ENCODE measurements around the gene PRR3.
"Not testable (repeated sequence)": the region's sequence is repeated elsewhere in the genome, so short reads cannot be mapped to it uniquely, and the experiment has no call there.

PRR3 gene, protein sequence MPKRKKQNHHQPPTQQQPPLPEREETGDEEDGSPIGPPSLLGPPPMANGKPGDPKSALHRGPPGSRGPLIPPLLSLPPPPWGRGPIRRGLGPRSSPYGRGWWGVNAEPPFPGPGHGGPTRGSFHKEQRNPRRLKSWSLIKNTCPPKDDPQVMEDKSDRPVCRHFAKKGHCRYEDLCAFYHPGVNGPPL

DNA sequence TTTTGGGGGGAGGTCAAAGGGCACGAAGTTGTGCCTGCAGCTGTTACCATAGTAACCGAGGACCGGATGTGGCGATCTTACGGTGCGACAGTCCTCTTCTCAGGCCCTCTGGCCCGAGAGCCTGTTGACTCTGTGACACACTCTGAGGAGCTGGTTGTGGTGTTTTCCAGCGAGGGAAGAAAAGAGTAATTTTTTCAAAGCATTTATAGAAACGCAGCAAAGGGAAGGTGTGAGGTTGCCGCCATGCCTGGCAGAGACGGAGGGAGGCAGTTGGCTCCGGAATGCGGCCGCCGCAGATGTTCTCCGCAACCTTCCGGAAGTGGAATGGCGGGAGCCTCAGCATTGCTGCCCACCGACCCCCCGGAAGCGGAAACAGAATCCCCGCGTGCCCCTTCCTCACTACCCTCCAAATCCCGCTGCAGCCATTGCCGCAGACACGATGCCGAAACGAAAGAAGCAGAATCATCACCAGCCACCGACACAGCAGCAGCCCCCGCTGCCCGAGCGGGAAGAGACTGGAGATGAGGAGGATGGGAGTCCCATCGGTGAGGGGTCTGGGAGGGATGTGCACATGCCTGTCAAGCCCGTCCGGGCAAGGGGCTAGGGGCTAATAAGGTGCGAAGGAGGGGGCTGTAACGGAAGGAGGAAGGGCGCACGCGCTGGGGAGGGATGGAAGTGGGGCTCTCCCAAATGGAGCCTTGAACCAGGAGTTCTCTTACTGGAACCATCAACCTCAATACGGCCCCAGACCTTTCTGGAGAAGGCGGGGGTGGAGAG is at the start of gene PRR3:
Gene PRR3, plus strand, starts transcription at position 390 of the 777 bp plus-strand sequence. Its CDS starts 50 bp downstream, at position 440.
- DNase-seq (ENCODE audit: low read depth, low spot score) = peak; percentile 97

DNA sequence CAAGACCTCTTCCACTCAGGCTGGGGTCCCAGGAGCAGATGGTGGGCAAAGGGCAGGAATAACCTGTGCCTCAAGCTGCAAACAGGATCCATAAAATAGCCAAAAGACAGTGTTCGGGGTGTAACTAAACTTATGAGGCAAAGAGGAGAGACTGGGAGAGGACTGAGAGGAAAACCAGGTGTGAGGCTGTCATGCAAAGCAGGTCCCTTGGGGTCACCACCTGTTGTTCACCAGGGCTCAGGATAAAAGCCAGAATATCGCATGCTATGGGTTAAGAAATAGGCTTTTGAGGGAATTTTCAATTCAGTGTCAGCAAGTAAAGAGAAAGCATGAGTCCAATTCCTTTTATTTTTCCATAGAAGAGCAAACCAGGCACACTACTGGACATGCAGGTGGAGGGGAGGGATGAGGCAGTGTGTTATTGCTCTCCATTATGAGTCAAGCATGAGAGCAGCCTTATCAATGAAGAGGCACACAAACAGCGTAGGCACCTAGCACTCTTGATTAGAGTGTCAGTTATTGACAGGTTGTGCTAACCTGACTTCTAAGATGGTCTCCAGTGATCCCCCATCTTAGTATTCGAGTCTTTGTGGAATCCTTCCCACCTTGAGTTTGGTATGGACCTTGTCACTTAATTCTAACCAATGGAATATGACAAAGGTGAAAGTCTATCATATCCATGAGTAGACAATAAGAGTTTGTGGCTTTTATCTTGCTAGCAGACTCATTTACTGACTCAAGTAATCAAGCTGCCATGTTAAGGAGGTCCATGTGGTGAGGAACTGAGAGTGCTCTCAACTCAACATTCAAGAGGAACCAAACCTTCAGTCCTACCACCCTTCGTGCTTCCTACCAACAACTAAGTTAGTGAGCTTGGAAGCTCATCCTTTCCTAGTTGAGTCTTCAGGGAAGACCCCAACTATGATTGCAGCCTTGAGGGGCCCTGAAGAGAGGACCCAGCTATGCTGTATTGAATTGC is 49.0 kb upstream of the PRR3 start:
- DNase-seq (ENCODE audit: low read depth, low spot score) = no peak

DNA sequence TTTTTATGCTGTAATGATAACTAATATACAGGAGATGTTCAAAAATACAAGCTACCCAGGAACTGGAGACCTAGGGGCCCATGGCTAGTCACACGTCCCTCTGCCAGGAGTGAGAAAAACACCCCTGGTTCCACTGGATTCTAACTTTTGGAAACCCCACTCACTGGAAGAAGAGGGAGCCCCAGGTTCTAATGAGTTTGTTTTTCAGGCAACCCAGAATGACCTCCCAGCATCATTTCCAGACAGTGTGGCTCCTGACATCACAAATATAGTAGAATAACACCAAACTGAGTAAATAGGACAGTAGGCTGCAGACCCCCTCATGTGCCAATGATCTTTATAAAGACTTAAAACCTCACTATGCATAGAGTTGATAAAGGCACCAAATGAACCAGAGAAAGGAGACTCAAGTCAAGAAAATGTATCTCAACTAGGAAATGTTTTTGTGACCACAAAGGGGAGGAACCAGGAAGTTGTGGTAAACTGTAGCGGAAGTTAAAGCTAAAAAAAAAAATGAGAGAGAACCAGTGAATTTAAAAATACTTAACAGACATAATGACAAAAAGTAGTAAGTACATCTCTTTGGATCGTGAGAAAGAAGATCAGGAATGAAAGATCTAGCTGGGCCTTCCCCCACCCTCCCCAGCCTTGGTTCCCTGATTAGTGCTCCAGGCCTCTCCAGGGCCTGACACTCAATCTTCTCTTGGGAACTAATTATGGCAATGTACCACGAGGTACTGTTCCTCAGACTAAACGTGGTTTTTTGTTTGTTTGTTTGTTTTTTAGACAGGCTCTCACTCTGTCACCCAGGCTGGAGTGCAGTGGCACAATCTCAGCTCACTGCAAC is 48.0 kb upstream of the PRR3 start:
- no peak for DNase-seq (ENCODE audit: low read depth, low spot score)

DNA sequence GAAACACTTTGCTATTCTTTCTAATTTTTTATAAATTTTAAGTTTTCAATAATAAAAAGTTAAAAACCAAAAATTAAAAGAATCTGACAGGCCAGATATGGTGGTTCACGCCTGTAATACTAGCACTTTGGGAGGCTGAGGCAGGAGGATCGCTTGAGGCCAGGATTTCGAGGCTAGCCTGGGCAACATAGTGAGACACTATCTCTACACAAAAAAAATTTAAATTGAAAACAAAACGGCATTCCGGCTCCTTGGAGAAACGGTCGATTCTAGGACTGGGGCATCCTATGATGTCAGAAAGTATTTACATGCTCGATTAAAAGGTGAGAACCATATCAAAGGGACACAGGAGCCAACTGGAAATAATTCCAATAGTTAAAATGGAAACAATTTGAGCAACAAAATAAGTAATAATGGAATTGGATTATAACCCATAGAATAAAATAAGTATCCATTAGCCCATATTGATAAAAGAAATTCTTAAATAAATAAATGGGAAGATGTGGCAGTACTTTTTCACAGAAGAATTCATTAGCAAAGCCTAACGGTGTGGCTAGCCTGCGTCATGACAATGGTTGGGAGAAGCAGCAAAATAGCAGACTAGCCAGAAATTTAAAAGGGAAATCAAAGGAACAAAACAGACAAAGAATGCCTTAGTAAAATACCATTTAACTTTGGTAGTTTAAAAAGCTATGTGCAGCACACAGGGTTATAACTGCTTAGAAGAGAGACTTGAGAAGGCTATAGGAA is 46.5 kb upstream of the PRR3 start:
- no peak for DNase-seq (ENCODE audit: low read depth, low spot score)

DNA sequence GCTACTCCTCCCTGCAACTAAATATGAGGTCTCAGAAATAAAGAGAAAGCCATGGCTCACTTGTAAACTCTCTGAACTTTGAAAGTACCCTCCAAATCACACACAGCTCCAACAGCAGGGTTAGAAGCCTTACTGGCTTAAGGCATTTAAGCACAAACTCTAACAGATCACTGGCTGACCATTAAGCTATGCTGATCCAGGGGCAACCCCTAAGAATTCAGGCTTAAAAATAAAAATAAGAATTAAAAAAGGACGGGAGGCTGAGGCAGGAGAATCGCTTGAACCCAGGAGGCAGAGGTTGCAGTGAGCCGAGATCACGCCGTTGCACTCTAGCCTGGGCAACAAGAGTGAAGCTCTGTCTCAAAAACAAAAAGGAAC is 45.9 kb upstream of the PRR3 start:
- DNase-seq (ENCODE audit: low read depth, low spot score) = no peak

DNA sequence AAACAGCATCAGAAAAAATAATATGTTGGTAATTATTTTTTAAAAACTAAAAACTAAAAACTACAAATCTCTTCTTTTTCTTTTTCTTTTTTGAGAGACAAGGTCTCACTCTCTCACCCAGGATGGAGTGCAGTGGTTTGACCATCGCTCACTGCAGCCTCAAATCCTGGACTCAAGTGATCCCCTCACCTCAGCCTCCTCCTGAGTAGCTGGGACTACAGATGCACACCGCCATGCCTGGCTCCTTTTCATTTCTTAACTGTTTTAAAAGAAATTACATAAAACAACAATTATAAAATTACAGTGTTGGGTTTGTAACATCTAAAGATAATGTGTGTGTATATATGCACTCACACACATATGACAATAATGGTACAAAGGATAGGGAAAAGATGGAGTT is 43.6 kb upstream of the PRR3 start:
- DNase-seq (ENCODE audit: low read depth, low spot score) = no peak

DNA sequence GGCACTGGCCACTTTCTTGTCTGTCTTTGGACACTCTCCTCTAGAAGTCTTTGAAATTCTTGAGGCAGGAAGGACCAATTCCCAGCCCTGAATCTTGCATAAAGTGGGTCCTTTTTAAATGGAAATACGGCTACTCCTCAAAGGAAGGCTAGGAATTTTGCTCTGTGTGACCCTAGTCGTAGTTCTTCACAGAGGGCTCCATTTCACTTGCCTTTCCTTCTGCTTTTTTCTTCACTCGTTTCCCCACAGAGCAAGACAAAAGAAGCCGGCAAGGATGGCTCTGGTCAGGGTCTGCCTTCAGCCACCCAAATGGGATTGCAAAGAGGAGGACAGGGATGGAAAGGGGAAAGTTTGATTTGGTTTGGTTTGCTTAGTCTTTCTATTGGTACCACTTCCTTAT is 42.0 kb upstream of the PRR3 start:
- DNase-seq (ENCODE audit: low read depth, low spot score) = peak; percentile 18

DNA sequence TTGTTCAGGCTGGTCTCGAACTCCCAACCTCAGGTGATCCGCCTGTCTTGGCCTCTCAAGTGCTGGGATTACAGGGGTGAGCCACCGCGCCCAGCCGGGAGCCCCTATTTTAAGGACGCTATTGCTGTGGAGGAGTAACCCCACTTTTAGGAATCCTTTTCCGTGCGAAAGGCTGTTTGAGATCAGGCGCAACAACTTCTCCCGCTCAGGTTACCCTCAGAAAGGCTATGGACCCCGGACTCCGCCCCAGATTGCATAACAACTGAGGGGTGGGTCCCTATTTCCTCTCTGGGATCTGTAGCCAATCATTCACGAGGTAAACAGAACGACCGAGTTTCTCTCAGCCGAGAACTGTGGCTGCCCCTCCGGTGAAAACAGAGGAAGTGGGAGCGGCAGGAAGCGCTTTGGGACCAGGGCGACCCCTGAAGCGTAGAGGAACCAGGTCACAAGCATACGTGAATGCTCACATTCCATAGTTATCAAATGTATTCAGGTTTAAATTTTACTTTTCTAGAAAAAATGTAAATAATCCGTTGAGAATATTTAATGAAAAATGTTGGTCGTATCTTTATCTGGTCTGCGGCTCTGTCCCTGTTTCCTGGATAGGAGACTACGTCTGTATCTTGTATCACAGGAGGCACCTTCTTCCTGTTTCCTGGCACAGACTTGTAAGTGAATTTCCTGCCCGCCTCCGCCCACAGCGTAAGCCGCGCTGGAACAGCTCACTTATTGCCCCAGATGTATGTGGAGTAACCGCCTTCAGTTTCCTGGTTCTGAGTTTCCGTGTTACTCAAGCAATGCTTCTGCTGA is 40.9 kb upstream of the PRR3 start:
- DNase-seq (ENCODE audit: low read depth, low spot score) = peak; percentile 91

DNA sequence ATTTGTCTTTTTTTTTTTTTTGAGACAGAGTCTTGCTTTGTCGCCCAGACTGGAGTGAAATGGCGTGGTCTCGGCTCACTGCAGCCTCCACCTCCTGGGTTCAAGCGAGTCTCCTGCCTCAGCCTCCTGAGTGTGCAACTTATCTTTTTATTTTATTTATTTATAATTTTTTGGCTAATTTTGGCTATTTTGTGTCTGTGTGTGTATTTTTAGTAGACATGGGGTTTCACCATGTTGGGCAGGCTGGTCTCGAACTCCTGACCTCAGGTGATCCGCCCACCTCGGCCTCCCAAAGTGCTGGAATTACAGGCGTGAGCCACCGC is 40.4 kb upstream of the PRR3 start:
- DNase-seq (ENCODE audit: low read depth, low spot score) = not testable (repeated sequence)

DNA sequence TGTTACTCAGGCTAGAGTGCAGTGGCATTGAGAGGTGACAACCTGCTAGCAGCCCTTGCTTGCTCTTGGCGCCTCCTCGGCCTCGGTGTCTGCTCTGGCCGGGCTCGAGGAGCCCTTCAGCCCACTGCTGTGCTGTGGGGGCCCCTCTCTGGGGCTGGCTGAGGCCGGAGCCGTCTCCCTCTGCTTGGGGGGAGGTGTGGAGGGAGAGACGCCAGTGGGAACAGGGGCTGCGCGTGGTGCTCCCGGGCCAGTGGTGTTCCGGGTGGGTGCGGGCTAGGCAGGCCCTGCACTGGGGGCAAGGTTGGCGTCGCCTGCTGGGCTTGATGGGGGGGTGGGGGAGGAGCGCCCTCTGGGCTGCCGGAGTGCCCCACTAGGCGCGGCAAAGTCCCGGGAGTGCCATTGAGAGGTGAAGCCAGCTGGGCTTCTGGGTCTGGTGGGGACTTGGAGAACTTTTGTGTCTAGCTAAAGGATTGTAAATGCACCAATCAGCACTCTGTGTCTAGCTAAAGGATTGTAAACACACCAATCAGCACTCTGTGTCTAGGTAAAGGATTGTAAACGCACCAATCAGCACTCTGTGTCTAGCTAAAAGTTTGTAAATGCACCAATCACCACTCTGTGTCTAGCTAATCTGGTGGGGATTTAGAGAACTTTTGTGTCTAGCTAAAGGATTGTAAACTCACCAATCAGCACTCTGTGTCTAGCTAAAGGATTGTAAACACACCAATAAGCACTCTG is 39.2 kb upstream of the PRR3 start:
- not testable (repeated sequence) for DNase-seq (ENCODE audit: low read depth, low spot score)

DNA sequence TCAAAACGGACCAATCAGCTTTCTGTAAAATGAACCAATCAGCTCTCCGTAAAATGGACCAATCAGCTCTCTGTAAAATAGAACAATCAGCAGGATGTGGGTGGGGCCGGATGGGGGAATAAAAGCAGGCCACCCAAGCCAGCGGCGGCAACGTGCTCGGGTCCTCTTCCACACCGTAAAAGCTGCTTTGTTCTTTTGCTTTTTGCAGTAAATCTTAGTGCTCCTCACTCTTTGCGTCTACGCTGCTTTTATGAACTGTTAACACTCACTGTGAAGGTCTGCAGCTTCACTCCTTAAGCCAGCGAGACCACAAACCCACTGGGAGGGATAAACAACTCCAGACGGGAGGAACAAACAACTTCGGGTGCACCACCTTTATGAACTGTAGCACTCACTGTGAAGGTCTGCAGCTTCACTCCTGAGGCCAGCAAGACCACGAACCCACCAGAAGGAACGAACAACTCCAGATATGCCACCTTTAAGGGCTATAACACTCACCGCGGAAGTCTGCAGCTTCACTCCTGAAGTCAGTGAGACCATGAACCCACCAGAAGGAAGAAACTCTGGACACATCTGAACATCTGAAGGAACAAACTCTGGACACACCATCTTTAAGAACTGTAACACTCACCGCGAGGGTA is 38.5 kb upstream of the PRR3 start:
- DNase-seq (ENCODE audit: low read depth, low spot score) = not testable (repeated sequence)

DNA sequence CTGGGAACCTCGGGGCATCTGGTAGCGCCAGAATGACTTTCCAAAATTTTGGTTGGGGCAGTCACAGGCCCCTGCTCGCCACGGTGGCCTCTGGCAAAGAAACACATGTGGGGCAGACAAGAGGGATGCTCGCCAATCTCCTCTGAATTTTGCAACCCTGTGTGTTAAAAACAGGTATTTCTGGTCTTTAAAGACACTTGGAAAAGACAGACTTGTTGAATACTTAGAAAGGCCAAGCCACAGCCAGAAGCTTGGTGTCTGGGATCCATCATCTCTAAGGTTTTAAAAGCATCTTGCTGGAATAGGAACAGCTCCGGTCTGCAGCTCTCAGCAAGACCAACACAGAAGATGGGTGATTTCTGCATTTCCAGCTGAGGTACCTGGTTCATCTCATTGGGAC is 36.6 kb upstream of the PRR3 start:
- DNase-seq (ENCODE audit: low read depth, low spot score) = no peak

DNA sequence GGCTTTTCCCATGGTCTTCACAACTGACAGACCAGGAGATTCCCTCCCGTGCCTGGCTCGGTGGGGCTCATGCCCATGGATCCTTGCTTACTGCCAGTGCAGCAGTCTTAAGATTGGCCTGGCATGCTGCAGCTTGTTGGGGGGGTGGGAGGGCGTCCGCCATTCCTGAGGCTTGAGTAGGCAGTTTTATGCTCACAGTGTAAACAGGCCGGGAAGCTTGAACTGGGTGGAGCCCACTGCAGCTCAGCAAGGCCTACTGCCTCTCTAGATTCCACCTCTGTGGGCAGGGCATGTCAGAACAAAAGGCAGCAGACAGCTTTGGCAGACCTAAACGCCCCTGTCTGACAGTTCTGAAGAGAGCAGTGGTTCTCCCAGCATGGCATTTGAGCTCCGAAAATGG is 36.0 kb upstream of the PRR3 start:
- DNase-seq (ENCODE audit: low read depth, low spot score) = not testable (repeated sequence)

DNA sequence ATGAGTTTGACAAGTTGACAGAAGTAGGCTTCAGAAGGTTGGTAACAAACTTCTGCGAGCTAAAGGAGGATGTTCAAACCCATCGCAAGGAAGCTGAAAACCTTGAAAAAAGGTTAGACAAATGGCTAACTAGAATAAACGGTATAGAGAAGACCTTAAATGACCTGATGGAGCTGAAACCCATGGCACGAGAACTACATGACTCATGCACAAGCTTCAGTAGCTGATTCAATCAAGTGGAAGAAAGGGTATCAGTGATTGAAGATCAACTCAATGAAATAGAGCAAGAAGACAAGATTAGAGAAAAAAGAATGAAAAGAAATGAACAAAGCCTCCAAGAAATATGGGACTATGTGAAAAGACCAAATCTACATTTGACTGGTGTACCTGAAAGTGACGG is 35.1 kb upstream of the PRR3 start:
- not testable (repeated sequence) for DNase-seq (ENCODE audit: low read depth, low spot score)

DNA sequence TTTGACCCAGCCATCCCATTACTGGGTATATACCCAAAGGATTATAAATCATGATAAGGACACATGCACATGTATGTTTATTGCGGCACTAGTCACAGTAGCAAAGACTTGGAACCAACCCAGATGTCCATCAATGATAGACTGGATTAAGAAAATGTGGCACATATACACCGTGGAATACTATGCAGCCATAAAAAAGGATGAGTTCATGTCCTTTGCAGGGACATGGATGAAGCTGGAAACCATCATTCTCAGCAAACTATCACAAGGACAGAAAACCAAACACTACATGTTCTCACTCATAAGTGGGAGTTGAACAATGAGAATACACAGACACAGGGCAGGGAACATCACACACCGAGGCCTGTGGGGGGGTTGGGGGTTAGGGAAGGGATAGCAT is 30.7 kb upstream of the PRR3 start:
- DNase-seq (ENCODE audit: low read depth, low spot score) = not testable (repeated sequence)

DNA sequence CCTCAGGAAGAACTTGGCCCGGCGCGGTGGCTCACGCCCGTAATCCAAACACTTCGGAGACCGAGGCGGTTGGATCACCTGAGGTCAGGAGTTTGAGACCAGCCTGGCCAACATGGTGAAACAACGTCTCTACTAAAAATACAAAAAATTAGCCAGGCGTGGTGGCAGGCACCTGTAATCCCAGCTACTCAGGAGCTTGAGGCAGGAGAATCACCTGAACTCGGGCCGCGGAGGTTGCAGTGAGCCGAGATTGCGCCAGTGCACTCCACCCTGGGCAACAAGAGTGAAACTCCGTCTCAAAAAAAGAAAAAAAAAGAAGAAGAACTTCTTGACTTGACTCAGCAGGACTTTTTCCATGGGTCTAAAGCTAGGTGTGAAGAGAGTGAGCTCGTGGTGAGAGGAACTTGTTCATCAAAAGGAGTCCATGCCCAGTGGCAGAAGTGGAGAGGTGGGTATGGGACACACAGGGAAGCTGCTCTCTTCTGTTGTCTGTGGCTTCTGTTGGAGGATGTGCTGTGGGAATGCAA is 27.7 kb upstream of the PRR3 start:
- not testable (repeated sequence) for DNase-seq (ENCODE audit: low read depth, low spot score)

DNA sequence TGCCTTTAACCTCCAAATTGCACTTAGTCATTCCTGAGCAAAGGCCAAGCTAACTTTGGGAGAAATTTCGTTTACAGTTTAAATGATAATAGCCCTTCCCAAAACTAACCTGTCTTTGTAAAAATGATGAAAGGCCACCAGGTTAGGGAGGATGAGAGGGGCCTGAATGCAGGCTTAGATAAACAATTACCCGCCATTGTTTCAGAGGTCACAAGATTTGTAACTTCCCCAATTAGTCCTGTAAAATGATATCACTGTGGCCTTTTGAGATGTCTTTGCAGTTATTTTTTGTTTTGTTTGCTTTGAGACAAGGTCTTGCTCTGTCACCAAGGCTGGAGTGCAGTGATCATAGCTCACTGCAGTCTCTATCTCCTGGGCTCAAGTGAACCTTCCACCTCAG is 27.1 kb upstream of the PRR3 start:
- DNase-seq (ENCODE audit: low read depth, low spot score) = no peak

Data from ELF-1 (cell line).